ENCODE results near the gene WDR73. TPM values are rescaled to one million over a fixed set of nuclear protein-coding genes. Genes with fewer than 3 reads are reported as not detected.

WDR73 gene
- total and polyA plus RNA-seq, 10 of the 15 experiments (the other 5 are each of a cell fraction or from before 2014, with no cell fraction given), result 4.4 to 25.6 (median 16.3) TPM

- TF ChIP-seq CHD2 (IDR thresholded peaks at IDR 0.05; ENCODE audit: borderline replicate concordance, low read depth, low read length) (peak; percentile 100), SP1 (IDR thresholded peaks at IDR 0.05; ENCODE audit: low read depth, low read length) (peak; percentile 52), BHLHE40 (IDR thresholded peaks at IDR 0.05; ENCODE audit: borderline replicate concordance in 1 of 2, low read depth in 2 of 2, low read length in 1 of 2) (peak in 1 of 2 experiments; percentile 57; a peak in 2 of 4 replicates), IRF4 (IDR thresholded peaks at IDR 0.05; ENCODE audit: low read depth, low read length) (no peak), CBFB (IDR thresholded peaks at IDR 0.05; ENCODE audit: low read depth) (peak; percentile 99), TCF3 (IDR thresholded peaks at IDR 0.05; ENCODE audit: borderline replicate concordance, insufficient read depth, low read depth, low read length) (0 out of 2 replicates have a peak, but pooled peaks have one; percentile 13), JUND (IDR thresholded peaks at IDR 0.05; ENCODE audit: low read depth, low read length) (0 out of 2 replicates have a peak, but pooled peaks have one; percentile 27), SIX5 (IDR thresholded peaks at IDR 0.05; ENCODE audit: low read depth, low read length, severe bottlenecking) (peak; percentile 20), CHD4 (IDR thresholded peaks at IDR 0.05) (no peak), YY1 (IDR thresholded peaks at IDR 0.05; ENCODE audit: low read depth, low read length) (peak; percentile 68), IKZF1 (conservative IDR thresholded peaks at IDR 0.05) (peak; percentile 62), TAF1 (IDR thresholded peaks at IDR 0.05; ENCODE audit: borderline replicate concordance, low read depth, low read length) (peak; percentile 67; the same call in 1 of the 2 replicates), POLR2AphosphoS2 (IDR thresholded peaks at IDR 0.05; ENCODE audit: low read depth, low read length) (peak; percentile 83; the same call in 1 of the 2 replicates), ESRRA (IDR thresholded peaks at IDR 0.05; ENCODE audit: low read length) (0 out of 2 replicates have a peak, but pooled peaks have one; percentile 28), SRF (IDR thresholded peaks at IDR 0.05; ENCODE audit: low read depth in 2 of 2, low read length in 2 of 2) (0 out of 4 replicates have a peak, but pooled peaks of 1 of the 2 experiments have one; percentile 4), SIN3A (IDR thresholded peaks at IDR 0.05; ENCODE audit: low read depth, low read length) (peak; percentile 91), NRF1 (conservative IDR thresholded peaks at IDR 0.05; ENCODE audit: low read depth, low read length) (no peak), SMARCA5 (IDR thresholded peaks at IDR 0.05) (0 out of 2 replicates have a peak, but pooled peaks have one; percentile 21), RCOR1 (conservative IDR thresholded peaks at IDR 0.05; ENCODE audit: low read depth, low read length) (peak; percentile 98), NFYB (IDR thresholded peaks at IDR 0.05; ENCODE audit: insufficient read depth, low read depth, low read length) (no peak), BACH1 (IDR thresholded peaks at IDR 0.05; ENCODE audit: borderline replicate concordance) (0 out of 2 replicates have a peak, but pooled peaks have one; percentile 15), MAX (IDR thresholded peaks at IDR 0.05; ENCODE audit: low read depth, low read length) (peak; percentile 74), EGR1 (IDR thresholded peaks at IDR 0.05; ENCODE audit: borderline replicate concordance in 1 of 2, low read depth in 2 of 2, low read length in 2 of 2) (no peak), CREB1 (IDR thresholded peaks at IDR 0.05; ENCODE audit: low read depth) (peak; percentile 46), HDGF (IDR thresholded peaks at IDR 0.05) (0 out of 2 replicates have a peak, but pooled peaks have one; percentile 38), GATAD2B (conservative IDR thresholded peaks at IDR 0.05; ENCODE audit: low read depth) (peak; percentile 67), SKIL (IDR thresholded peaks at IDR 0.05; ENCODE audit: low read depth, poor library complexity, severe bottlenecking) (peak; percentile 40), ZNF207 (IDR thresholded peaks at IDR 0.05; ENCODE audit: borderline replicate concordance) (no peak)
These were observed at the start of gene WDR73 (continued) for GRCh38 chr15:84653910-84654688.
